Breast epithelium (tissue), 3 donors: ENCODE measurements around the gene CLSTN3.

Experiments used
- CTCF ChIP-seq, 3 donors: fragments of 450-650 bp; IDR thresholded peaks; one replicate each; pipeline ENCODE4 v1.5.1; 2016 to 2017; ENCODE audit warnings: antibody characterized with exemption in 3 of 3, mild to moderate bottlenecking in 3 of 3, moderate library complexity in 3 of 3
- POLR2A ChIP-seq: fragments of 450-650 bp; IDR thresholded peaks from one replicate; pipeline ENCODE4 v1.6.1; 2016; ENCODE audit warnings: antibody characterized with exemption, mild to moderate bottlenecking, moderate library complexity
- POLR2AphosphoS5 ChIP-seq, 3 donors: sonication (generic); formaldehyde crosslinking; IDR thresholded peaks; one replicate each; pipeline ENCODE4 v1.6.1; 2017; ENCODE audit warnings: antibody characterized with exemption in 3 of 3

- TF ChIP-seq POLR2A: no peak
- TF ChIP-seq CTCF (IDR thresholded peaks at IDR 0.05): no peak
- TF ChIP-seq POLR2AphosphoS5 (IDR thresholded peaks at IDR 0.05): no peak
These were observed 13.3 kb upstream of the CLSTN3 start for GRCh38 chr12:7116916-7117315.
